Measurements from ENCODE around the gene ICE1.

DNA sequence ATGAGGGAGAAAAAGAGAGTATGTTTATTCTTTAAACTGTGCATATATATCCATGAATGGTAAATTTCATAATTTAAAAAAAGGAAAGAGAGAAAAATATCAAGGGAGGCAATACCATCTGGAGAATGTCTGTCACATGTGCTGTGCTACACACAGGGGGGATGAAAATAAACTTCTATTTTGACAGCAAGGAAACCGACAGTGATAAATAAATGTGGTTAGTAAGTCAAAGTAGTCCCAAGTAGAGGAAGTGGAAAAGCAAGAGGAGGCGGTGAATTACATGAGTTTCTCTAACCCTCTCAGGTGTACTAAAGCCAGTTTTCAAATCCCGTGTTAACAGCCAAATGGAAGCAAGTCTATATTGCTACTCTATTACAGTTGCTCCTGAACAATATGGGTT lies 83.3 kb downstream of the ICE1 start:
- TF ChIP-seq, protein P1, sequence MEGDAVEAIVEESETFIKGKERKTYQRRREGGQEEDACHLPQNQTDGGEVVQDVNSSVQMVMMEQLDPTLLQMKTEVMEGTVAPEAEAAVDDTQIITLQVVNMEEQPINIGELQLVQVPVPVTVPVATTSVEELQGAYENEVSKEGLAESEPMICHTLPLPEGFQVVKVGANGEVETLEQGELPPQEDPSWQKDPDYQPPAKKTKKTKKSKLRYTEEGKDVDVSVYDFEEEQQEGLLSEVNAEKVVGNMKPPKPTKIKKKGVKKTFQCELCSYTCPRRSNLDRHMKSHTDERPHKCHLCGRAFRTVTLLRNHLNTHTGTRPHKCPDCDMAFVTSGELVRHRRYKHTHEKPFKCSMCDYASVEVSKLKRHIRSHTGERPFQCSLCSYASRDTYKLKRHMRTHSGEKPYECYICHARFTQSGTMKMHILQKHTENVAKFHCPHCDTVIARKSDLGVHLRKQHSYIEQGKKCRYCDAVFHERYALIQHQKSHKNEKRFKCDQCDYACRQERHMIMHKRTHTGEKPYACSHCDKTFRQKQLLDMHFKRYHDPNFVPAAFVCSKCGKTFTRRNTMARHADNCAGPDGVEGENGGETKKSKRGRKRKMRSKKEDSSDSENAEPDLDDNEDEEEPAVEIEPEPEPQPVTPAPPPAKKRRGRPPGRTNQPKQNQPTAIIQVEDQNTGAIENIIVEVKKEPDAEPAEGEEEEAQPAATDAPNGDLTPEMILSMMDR (IDR thresholded peaks at IDR 0.05; ENCODE audit: insufficient read depth, low read length), result no peak
- TF ChIP-seq, protein P2, sequence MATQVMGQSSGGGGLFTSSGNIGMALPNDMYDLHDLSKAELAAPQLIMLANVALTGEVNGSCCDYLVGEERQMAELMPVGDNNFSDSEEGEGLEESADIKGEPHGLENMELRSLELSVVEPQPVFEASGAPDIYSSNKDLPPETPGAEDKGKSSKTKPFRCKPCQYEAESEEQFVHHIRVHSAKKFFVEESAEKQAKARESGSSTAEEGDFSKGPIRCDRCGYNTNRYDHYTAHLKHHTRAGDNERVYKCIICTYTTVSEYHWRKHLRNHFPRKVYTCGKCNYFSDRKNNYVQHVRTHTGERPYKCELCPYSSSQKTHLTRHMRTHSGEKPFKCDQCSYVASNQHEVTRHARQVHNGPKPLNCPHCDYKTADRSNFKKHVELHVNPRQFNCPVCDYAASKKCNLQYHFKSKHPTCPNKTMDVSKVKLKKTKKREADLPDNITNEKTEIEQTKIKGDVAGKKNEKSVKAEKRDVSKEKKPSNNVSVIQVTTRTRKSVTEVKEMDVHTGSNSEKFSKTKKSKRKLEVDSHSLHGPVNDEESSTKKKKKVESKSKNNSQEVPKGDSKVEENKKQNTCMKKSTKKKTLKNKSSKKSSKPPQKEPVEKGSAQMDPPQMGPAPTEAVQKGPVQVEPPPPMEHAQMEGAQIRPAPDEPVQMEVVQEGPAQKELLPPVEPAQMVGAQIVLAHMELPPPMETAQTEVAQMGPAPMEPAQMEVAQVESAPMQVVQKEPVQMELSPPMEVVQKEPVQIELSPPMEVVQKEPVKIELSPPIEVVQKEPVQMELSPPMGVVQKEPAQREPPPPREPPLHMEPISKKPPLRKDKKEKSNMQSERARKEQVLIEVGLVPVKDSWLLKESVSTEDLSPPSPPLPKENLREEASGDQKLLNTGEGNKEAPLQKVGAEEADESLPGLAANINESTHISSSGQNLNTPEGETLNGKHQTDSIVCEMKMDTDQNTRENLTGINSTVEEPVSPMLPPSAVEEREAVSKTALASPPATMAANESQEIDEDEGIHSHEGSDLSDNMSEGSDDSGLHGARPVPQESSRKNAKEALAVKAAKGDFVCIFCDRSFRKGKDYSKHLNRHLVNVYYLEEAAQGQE (IDR thresholded peaks at IDR 0.05; ENCODE audit: insufficient replicate concordance, low read depth), result no peak

Measured in HL-60 (cell line).